Measurements from ENCODE around the gene GPI.
"Not testable (repeated sequence)": the region's sequence is repeated elsewhere in the genome, so short reads cannot be mapped to it uniquely, and the experiment has no call there.

Gene GPI

GRCh38 chr19:34364830-34365462 is at the start of gene GPI:
GPI (plus strand) TSS chr19:34365196; CDS start chr19:34365267, 71 bp downstream.
- DNase-seq, result peak; percentile 63

- DNase-seq, result no peak
Measured at GRCh38 chr19:34316247-34316646, 48.7 kb upstream of the GPI start.

- DNase-seq, result no peak
Measured at GRCh38 chr19:34316741-34317301, 48.2 kb upstream of the GPI start.

DNA sequence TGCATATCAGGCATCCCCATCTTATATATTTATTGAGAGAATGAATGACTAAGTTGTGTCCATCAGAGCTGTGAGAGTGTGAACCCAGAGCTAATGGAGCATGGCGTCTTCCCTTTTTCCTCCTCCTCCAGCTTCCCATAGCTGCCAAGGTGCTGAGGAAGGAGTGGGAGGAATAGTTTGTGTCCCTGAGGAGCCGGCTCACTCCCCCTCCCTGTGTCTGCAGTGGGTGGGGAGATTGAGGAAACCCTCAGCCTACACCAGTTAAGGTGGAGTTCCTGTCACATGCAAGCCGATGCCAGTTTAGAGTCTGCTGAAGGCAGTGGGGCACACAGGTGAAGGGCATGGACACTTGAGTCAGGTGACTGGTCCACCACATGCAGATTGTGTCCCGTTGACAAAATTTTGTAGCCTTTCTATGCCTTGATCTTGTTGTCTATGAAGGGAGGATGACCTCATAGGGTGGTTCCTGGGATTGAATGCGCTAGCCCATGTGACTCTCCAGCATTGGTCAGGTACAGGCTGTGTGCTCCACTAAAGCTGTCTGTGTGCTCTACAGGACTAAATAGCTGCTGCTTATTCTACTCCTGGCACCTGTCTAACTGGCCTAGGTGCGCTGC is 47.6 kb upstream of the GPI start:
- DNase-seq, result no peak

GRCh38 chr19:34319230-34319585 is 45.8 kb upstream of the GPI start:
- no peak for DNase-seq

GRCh38 chr19:34319785-34320184 is 45.2 kb upstream of the GPI start:
- no peak for DNase-seq

DNA sequence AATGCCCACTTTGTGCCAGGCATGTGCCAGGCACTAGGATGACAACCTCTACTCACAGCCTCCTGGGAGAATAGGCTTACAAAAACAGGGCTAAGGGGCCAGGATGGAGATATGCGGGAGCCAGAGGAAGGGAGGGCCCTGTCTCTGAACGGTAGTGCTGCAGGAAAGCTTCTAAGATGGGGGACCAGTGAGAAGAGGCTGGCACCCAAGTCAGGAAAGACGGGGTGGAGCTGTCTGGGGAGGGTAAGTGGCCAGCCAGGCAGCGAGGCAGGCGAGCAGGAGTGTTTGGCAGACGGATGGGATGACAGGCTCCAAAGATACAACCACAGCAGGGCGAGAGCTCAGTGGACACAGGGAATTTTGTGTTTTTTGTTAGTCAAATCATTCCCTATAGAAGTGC is 44.7 kb upstream of the GPI start:
- no peak for DNase-seq

DNA sequence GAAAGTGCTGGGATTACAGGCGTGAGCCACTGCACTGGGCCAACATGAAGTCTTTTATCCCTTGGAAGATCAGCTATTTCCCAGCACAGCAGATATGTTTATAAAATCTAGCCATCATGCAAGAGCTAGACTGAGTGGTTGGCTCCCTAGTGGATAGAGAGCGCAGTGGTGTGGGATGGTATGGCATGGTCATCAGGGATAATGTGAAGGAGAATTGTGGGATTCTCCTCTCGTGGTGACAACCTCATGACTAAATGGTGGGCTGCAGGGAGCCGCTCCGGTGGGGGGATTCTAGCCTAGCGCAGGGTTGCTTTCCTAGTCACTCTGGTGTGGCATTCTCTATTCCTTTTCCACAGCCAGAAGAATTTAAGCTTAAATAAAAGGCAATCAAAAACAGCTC is 43.3 kb upstream of the GPI start:
- DNase-seq, result no peak

DNA sequence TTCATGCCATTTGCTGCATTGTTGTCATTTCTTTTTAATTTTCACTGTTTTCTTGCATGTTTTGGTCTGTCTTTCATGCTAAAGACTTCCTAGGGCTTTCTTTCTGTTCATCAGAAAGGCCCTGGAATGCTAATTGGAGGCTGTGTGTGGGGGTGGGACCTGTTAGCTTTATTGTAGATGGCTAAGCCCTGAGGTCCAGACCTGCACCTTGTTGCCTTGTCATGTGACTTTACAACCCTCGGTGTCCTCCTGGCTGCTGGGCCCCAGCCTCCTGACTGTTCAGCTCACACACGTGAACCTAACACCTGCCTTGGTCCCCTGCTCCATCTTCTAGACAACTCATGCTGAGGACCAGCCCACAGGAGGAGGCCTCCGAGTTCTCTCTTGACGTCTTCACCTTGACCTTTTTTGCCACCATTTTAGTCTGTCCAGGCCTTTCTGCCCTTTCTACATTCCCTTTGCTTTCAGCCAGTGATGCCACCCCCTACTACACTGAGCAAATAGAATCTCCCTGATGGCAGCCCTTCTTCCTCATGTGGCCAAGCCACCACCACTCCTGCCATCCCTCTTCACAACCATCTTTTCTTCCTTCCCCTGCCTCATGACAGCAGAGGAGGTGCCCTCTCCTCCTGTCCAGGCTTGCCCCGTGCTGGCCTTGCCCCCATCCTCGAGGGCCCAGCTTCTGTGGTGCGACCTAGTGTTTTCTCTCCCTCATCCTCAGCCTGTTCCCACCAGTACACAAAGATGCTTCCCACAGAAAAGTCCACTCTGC is 41.4 kb upstream of the GPI start:
- DNase-seq, result no peak

DNA sequence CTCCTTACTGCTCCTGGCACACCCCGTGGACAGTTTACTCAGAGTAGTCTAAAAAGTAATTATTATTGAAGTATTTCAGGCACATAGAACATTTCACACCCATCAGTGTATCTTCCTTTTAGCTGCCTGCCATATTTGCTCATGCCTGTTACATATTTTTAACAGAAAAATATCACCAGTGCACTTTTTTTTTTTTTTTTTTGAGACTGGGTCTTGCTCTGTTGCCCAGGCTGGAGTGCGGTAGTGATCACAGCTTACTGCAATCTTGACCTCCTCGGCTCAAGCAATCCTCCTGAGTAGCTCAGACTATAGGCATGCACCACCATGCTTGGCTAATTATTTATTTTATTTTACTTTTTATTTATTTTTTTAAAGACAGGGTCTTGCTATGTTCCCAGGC is 40.7 kb upstream of the GPI start:
- no peak for DNase-seq

DNA sequence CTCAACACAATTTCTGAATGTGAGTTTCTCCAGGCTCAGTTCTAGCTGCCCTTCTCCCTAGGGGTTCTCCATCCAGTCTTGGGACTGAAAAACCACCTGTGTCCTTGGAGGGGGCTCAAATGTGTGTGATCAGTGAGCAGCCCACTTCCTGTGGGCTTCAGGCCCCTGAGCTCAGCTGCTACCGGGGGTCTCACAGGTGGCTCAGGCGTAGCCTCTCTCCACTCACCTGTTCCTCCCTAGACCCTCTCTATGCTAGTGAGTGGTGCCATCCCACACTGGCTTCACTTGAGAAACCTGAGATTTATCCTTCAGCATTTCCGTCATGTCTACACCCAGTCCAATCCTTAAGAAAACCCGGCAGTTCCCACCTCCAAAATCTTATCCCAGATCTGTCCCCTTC is 39.8 kb upstream of the GPI start:
- DNase-seq, result no peak

DNA sequence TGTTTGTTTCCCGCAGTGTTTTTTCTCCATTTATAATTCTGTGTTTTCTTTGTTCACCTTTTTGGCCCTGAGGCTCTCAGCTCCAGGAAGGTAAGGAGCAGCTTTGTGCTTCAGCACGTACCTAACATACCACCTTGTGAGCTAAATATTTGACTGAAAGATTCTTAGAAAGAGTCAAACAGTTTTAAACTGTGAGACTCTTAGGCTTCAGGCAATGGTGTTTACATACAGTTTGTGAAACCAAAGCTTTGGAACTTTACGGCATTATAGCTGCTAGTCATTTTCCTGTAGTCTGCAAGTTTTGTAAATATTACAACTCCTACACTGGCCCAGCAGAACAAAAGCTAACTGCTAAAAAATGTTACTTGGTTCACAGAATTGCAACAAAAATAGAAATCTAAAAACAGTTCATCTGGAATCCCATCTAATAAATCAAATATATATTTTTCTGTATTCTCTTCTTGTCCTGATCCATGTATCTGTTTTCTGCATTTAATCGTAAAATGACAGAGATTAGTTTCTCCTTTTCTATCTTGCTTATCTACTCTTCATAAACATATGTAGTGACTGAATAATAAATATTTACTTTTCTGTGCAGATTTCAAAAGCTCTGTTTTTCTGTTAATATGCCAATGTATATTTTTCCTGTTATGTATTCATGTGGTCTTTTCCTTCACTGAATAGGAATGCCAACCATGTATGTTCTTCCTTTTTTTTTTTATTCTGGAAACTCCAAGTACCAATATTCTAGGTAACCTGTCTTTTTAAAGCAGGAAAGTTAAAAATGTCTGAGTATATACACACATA is 38.8 kb upstream of the GPI start:
- DNase-seq, result no peak

DNA sequence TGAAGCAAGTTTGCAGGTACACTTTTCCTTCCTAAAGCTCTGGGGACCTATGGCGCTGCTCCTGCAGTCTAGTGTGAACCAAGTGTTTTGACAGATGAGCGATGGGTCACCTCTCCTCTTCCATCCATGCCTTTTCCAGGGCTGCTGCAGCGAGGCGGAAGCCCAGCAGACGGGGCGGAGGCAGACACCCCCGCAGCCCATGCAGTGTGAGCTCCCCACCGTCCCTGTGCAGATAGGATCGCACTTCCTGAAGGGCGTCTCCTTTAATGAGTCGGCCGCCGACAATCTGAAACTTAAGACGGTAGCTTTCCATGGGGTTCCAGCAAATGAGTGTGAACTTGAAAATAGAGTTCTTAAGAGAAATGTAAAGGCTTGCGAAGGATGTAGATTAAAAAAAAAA is 37.1 kb upstream of the GPI start:
- DNase-seq, result no peak

DNA sequence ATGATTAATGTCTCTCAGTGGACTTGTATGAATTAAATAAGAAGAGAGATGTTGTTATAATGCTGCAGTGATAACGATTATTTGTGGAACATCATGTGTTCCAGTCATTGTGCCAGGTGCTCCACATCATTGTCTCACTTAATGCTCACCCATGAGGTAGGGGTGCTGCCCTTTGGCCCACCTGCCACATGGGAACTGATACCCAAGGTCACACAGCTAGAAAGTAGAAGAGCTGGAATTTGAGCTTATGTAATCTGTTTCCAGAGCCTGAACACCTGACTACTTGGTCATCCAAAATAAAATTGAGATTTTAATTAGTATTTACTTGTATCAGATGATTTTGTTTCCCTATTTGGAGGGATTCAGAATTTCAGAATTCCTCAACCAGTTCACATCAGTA is 36.0 kb upstream of the GPI start:
- DNase-seq, result no peak

GRCh38 chr19:34330116-34330515 is 34.9 kb upstream of the GPI start:
- DNase-seq, result no peak

- not testable (repeated sequence) for DNase-seq
Measured at GRCh38 chr19:34330596-34330995, 34.4 kb upstream of the GPI start.

GRCh38 chr19:34331596-34331995 is 33.4 kb upstream of the GPI start:
- not testable (repeated sequence) for DNase-seq

GRCh38 chr19:34332027-34332760 is 32.8 kb upstream of the GPI start:
- DNase-seq, result no peak

DNA sequence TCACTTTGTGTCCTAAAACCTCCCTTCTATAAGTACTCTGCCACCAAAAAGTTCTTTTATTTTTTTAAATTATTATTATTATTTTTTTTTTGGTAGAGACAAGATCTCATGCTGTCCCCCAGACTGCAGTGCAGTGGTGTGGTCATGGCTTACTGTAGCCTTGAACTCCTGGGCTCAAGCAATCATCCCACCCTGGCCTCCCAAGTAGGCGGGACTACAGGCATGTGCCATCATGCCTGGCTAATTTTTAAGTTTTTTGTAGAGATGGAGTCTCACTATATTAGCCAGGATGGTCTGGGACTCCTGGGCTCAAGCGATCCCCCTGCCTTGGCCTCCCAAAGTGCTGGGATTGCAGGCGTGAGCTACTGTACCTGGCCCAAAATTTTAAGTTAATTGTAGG is 29.1 kb upstream of the GPI start:
- no peak for DNase-seq

DNA sequence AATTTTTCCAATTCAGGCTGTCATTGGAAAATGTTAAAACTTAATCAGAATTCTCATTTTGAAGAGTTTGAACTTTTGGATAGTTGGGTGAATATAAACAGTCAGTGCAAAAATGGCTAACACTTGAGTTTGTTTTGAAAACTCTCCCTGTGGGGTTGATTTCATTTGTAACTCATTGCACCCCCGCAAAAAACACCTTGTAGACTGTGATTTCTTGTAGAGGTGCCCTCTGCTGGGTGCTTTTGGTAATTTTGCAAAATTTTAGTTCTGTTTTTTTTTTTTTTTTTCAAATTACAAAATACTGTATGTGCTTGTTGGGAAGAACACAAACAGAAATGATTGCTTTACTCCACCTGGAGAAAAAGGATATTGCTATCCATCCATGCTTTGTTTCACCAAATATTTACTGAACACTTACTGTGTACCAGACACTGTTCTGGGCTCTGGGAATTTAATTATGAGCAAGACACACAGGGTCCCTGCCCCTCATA is 28.2 kb upstream of the GPI start:
- peak; percentile 29 for DNase-seq

GRCh38 chr19:34337739-34338138 is 27.3 kb upstream of the GPI start:
- peak; percentile 45 for DNase-seq
